Spleen (tissue), 7 donors: ENCODE measurements around the gene BRD2.

Source experiments
- CTCF ChIP-seq, 11 experiments: fragments of 200-600 bp in 7 of 11; fragments of 450-650 bp in 4 of 11; sonication (generic) in 4 of 11; IDR thresholded peaks in 8 of 11; conservative IDR thresholded peaks in 3 of 11; 1 replicate in 7 of 11; 2 replicates in 4 of 11; pipeline versions ENCODE4 v1.4.0 to v1.8.0; 2016 to 2021; ENCODE audit warnings: antibody characterized with exemption in 11 of 11, inconsistent platforms in 4 of 11, mild to moderate bottlenecking in 1 of 11
- POLR2A ChIP-seq, 3 donors: fragments of 450-650 bp; IDR thresholded peaks; one replicate each; pipeline ENCODE4 v1.5.1; 2017; ENCODE audit warnings: antibody characterized with exemption in 3 of 3, mild to moderate bottlenecking in 1 of 3
- donor health status: DM: no; HTN: no; CAD: no; lungs with moderate emphysema.
- donor health status: DM: no; HTN: no; CAD: no.
- donor health status: DM: no; HTN: no; CAD: no.

GRCh38 chr6:32993363-32993973, 25.1 kb downstream of the BRD2 start:
- no peak for TF ChIP-seq CTCF (IDR thresholded peaks at IDR 0.05 in 8 of 11, conservative IDR thresholded peaks at IDR 0.05 in 3 of 11)
- no peak for TF ChIP-seq POLR2A (IDR thresholded peaks at IDR 0.05)
